CD4-positive, alpha-beta T cell (primary cell): ENCODE measurements around the gene NEK3. TPM values are rescaled to one million over a fixed set of nuclear protein-coding genes. Genes with fewer than 3 reads are reported as not detected.

ENCODE experiments used
- ATAC-seq: fragments of 200-7000 bp; cut with Tn5 transposase; one replicate; pipeline ENCODE4 v1.10.0; 2022; ENCODE audit warnings: mild to moderate bottlenecking; ENCODE audit not compliant: poor library complexity
- CTCF ChIA-PET: fragments of 350-600 bp; sonication (Branson Sonifier 250); formaldehyde crosslinking; loops from one replicate; lab custom pipeline; 2021; ENCODE audit warnings: antibody characterized with exemption, inconsistent platforms; lab: Charles Lee
- POLR2A ChIA-PET: fragments of 350-600 bp; sonication (Branson Sonifier 250); formaldehyde crosslinking; loops from one replicate; lab custom pipeline; 2021; ENCODE audit warnings: antibody characterized with exemption, inconsistent platforms; lab: Charles Lee
- DNase-seq, 14 experiments: peaks; one replicate each; pipeline ENCODE4 v3.0.0-alpha.2; 2013 to 2020; ENCODE audit warnings: mixed read lengths in 2 of 14
- H3K27ac ChIP-seq, 2 donors: one replicate each; pipeline versions ENCODE4 v1.5.1 to v1.7.0; 2013; ENCODE audit warnings: low read length in 2 of 2, low read depth in 1 of 2, mild to moderate bottlenecking in 1 of 2
- H3K27me3 ChIP-seq, 2 experiments: 1 replicate in 1 of 2; 2 replicates in 1 of 2; pipeline versions ENCODE4 v1.6.1 to v1.7.0; 2013; ENCODE audit warnings: low read length in 2 of 2, control low read depth in 1 of 2, mild to moderate bottlenecking in 1 of 2, moderate library complexity in 1 of 2; ENCODE audit not compliant: insufficient read depth in 2 of 2, control insufficient read depth in 1 of 2
- H3K36me3 ChIP-seq: one replicate; pipeline ENCODE4 v1.6.1; 2013; ENCODE audit warnings: low read length, control low read depth; ENCODE audit not compliant: insufficient read depth
- H3K4me1 ChIP-seq: one replicate; pipeline ENCODE4 v1.6.1; 2013; ENCODE audit warnings: low read length, control low read depth; ENCODE audit not compliant: insufficient read depth
- H3K4me3 ChIP-seq: one replicate; pipeline ENCODE4 v1.5.1; 2013; ENCODE audit warnings: mild to moderate bottlenecking, low read length, moderate library complexity
- H3K9me3 ChIP-seq, 2 experiments: 1 replicate in 1 of 2; 2 replicates in 1 of 2; pipeline versions ENCODE4 v1.6.1 to v1.7.0; 2013; ENCODE audit warnings: low read length in 2 of 2, mild to moderate bottlenecking in 2 of 2, control low read depth in 1 of 2, moderate library complexity in 1 of 2; ENCODE audit not compliant: control insufficient read depth in 1 of 2, insufficient read depth in 1 of 2
- H3K27ac Mint-ChIP-seq: one replicate; pipeline ENCODE4 v1.8.0; 2020; ENCODE audit warnings: mixed read lengths
- H3K27me3 Mint-ChIP-seq: one replicate; pipeline ENCODE4 v1.8.0; 2021; ENCODE audit warnings: mixed read lengths
- H3K36me3 Mint-ChIP-seq: one replicate; pipeline ENCODE4 v1.8.0; 2021; ENCODE audit warnings: low read depth, mixed read lengths
- H3K4me1 Mint-ChIP-seq: one replicate; pipeline ENCODE4 v1.8.0; 2021; ENCODE audit warnings: low read depth, mixed read lengths
- H3K4me3 Mint-ChIP-seq: one replicate; pipeline ENCODE4 v1.8.0; 2020; ENCODE audit warnings: mild to moderate bottlenecking, mixed read lengths
- H3K9me3 Mint-ChIP-seq: one replicate; pipeline ENCODE4 v1.8.0; 2020; ENCODE audit warnings: mixed read lengths
- intact Hi-C, 2 experiments: fragments of 100-400 bp; cut with DNase I in 1 of 2; cut with micrococcal nuclease in 1 of 2; formaldehyde crosslinking; loops; one replicate each; pipeline versions ENCODE4 v1.15.1 to v1.9.0; 2023 to 2025; cut with DNase I, micrococcal nuclease
- total RNA-seq, 174 experiments: library from RNA in 2 of 174; stranded (reverse) in 2 of 174; gene quantifications; one replicate each; pipeline ENCODE4 v1.2.3 and lab custom pipeline; 2021 to 2026
- TF ChIP-seq, protein P1 (sequence below): fragments of 200-600 bp; IDR thresholded peaks from one replicate; pipeline ENCODE4 v1.8.0; 2022; ENCODE audit warnings: antibody characterized with exemption, mild to moderate bottlenecking

Gene NEK3
- total RNA-seq, 2 experiments from 2014 or later: 7.0 TPM

DNA sequence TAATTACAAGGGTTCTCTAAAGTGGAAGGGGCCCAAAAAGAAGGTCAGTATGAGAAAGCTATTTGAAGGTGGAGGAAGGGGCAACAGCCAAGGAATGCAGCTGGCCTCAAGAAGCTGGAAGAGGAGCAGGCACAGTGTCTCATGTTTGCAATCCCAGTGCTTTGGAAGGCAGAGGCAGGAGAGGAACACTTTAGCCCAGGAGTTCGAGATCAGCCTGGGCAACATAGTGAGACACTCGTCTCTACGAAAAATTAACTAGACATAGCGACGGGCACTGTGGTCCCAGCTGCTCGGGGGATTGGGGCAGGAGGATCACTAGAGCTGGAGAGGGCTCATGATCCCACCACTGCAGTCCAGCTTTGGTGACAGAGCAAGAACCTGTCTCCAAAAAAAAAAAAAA lies 656 bp upstream of the NEK3 start:
- ATAC-seq: no peak
- peak overlapping the region; percentile 25 for H3K27ac Mint-ChIP-seq
- POLR2A ChIA-PET: interaction anchor here (0.6 to 2.0 kb wide), 7 partner anchors 10 to 706 kb away, joined by 3 to 10 read pairs (median 5); partner anchors contain the start of gene ALG11
- H3K9me3 Mint-ChIP-seq: no peaks in the 10 kb centered on the region
- H3K4me3 Mint-ChIP-seq: peak overlapping the region; percentile 88
- no peak for DNase-seq
- Histone ChIP-seq H3K4me1 (peaks cover 16% of the 10 kb centered on the region), H3K36me3 (no peaks in the 10 kb centered on the region), H3K27me3 (no peaks in the 10 kb centered on the region), H3K4me3 (peak overlapping the region; percentile 62), H3K9me3 (no peaks in the 10 kb centered on the region), H3K27ac (no peak overlapping the region)
- CTCF ChIA-PET: no interaction called here
- TF ChIP-seq, protein P1, sequence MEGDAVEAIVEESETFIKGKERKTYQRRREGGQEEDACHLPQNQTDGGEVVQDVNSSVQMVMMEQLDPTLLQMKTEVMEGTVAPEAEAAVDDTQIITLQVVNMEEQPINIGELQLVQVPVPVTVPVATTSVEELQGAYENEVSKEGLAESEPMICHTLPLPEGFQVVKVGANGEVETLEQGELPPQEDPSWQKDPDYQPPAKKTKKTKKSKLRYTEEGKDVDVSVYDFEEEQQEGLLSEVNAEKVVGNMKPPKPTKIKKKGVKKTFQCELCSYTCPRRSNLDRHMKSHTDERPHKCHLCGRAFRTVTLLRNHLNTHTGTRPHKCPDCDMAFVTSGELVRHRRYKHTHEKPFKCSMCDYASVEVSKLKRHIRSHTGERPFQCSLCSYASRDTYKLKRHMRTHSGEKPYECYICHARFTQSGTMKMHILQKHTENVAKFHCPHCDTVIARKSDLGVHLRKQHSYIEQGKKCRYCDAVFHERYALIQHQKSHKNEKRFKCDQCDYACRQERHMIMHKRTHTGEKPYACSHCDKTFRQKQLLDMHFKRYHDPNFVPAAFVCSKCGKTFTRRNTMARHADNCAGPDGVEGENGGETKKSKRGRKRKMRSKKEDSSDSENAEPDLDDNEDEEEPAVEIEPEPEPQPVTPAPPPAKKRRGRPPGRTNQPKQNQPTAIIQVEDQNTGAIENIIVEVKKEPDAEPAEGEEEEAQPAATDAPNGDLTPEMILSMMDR: no peak
- H3K36me3 Mint-ChIP-seq: peaks cover under 1% of the 10 kb centered on the region
- peaks cover 43% of the 10 kb centered on the region for H3K4me1 Mint-ChIP-seq
- intact Hi-C loops: no loop called here
- H3K27me3 Mint-ChIP-seq: no peaks in the 10 kb centered on the region

GRCh38 chr13:52158629-52159158 lies 703 bp downstream of the NEK3 start:
- DNase-seq: peak in 2 of 14 experiments; percentile 1 to 34
- H3K27ac Mint-ChIP-seq: peak overlapping the region; percentile 83
- Histone ChIP-seq H3K9me3 (no peaks in the 10 kb centered on the region), H3K36me3 (no peaks in the 10 kb centered on the region), H3K27ac (no peak overlapping the region), H3K27me3 (no peaks in the 10 kb centered on the region), H3K4me3 (peak overlapping the region; percentile 62), H3K4me1 (peaks cover 16% of the 10 kb centered on the region)
- H3K27me3 Mint-ChIP-seq: no peaks in the 10 kb centered on the region
- POLR2A ChIA-PET: interaction anchor here (1.0 to 1.5 kb wide), 4 partner anchors 24 to 356 kb away, joined by 3 to 6 read pairs (median 4); partner anchors contain the start of gene ALG11
- no peak for ATAC-seq
- TF ChIP-seq, protein P1: no peak
- no peaks in the 10 kb centered on the region for H3K9me3 Mint-ChIP-seq
- no peaks in the 10 kb centered on the region for H3K36me3 Mint-ChIP-seq
- CTCF ChIA-PET: interaction anchor here (1.3 kb wide), 1 partner anchor 292 kb away, joined by 3 read pairs; the partner anchor contains the start of gene VPS36
- peak overlapping the region; percentile 92 for H3K4me3 Mint-ChIP-seq
- intact Hi-C loops: loop anchor here in 1 of 2 experiments (10.0 kb wide), 1 partner anchor 296 kb away; the partner anchor contains the start of genes CKAP2 and VPS36
- H3K4me1 Mint-ChIP-seq: peaks cover 43% of the 10 kb centered on the region

- CTCF ChIA-PET: interaction anchor here (0.5 to 1.8 kb wide), 3 partner anchors 18 to 111 kb away, joined by 3 to 5 read pairs (median 4); no protein-coding TSS in a partner anchor
- no peak for DNase-seq
- Histone ChIP-seq H3K27me3 (no peaks in the 10 kb centered on the region), H3K36me3 (peaks cover under 1% of the 10 kb centered on the region), H3K9me3 (no peaks in the 10 kb centered on the region), H3K4me3 (no peak overlapping the region), H3K27ac (no peak overlapping the region), H3K4me1 (peaks cover 16% of the 10 kb centered on the region)
- Mint-ChIP-seq H3K36me3 (peaks cover 4% of the 10 kb centered on the region), H3K27ac (no peak overlapping the region), H3K27me3 (no peaks in the 10 kb centered on the region), H3K4me3 (peak overlapping the region; percentile 56), H3K4me1 (peaks cover 31% of the 10 kb centered on the region), H3K9me3 (no peaks in the 10 kb centered on the region)
- POLR2A ChIA-PET: interaction anchor here (1.3 kb wide), 1 partner anchor 704 kb away, joined by 4 read pairs; the partner anchor contains the start of gene INTS6
- intact Hi-C loops: loop anchor here in 1 of 2 experiments (10.0 kb wide), 1 partner anchor 298 kb away; the partner anchor contains the start of genes CKAP2 and VPS36
- ATAC-seq: no peak
- TF ChIP-seq, protein P1: no peak
Observed at GRCh38 chr13:52156724-52157261, 2.6 kb downstream of the NEK3 start.
